ENCODE data around the gene PKD2.
"Not testable (repeated sequence)": the region's sequence is repeated elsewhere in the genome, so short reads cannot be mapped to it uniquely, and the experiment has no call there.

Gene PKD2

GRCh38 chr4:87981486-87981885, 25.9 kb upstream of the PKD2 start:
- Mint-ChIP-seq H3K9me3 (no peaks in the 10 kb centered on the region), H3K4me3 (no peak overlapping the region), H3K4me1 (no peaks in the 10 kb centered on the region), H3K36me3 (no peaks in the 10 kb centered on the region), H3K27ac (no peak overlapping the region), H3K27me3 (peaks cover 15% of the 10 kb centered on the region)

GRCh38 chr4:87982036-87982435, 25.4 kb upstream of the PKD2 start:
- Mint-ChIP-seq H3K9me3 (no peaks in the 10 kb centered on the region), H3K4me3 (no peak overlapping the region), H3K4me1 (no peaks in the 10 kb centered on the region), H3K27me3 (peaks cover 15% of the 10 kb centered on the region), H3K36me3 (no peaks in the 10 kb centered on the region), H3K27ac (no peak overlapping the region)

- Mint-ChIP-seq H3K4me1 (no peaks in the 10 kb centered on the region), H3K27ac (no peak overlapping the region), H3K4me3 (no peak overlapping the region), H3K9me3 (no peaks in the 10 kb centered on the region), H3K36me3 (no peaks in the 10 kb centered on the region), H3K27me3 (peaks cover 17% of the 10 kb centered on the region)
Observed at GRCh38 chr4:87982446-87983010, 24.9 kb upstream of the PKD2 start.

- Mint-ChIP-seq H3K36me3 (no peaks in the 10 kb centered on the region), H3K9me3 (no peaks in the 10 kb centered on the region), H3K27ac (no peak overlapping the region), H3K4me1 (no peaks in the 10 kb centered on the region), H3K4me3 (no peak overlapping the region), H3K27me3 (peaks cover 16% of the 10 kb centered on the region)
Observed at GRCh38 chr4:87983996-87984395, 23.4 kb upstream of the PKD2 start.

GRCh38 chr4:87985097-87985886, 22.1 kb upstream of the PKD2 start:
- no peaks in the 10 kb centered on the region for H3K9me3 Mint-ChIP-seq
- H3K4me1 Mint-ChIP-seq = no peaks in the 10 kb centered on the region
- H3K4me3 Mint-ChIP-seq = no peak overlapping the region
- H3K27ac Mint-ChIP-seq = no peak overlapping the region
- peaks cover 13% of the 10 kb centered on the region for H3K27me3 Mint-ChIP-seq
- no peaks in the 10 kb centered on the region for H3K36me3 Mint-ChIP-seq

- Mint-ChIP-seq H3K27me3 (peaks cover 14% of the 10 kb centered on the region), H3K27ac (no peak overlapping the region), H3K4me1 (no peaks in the 10 kb centered on the region), H3K36me3 (no peaks in the 10 kb centered on the region), H3K9me3 (no peaks in the 10 kb centered on the region), H3K4me3 (no peak overlapping the region)
Observed at GRCh38 chr4:87985887-87986200, 21.6 kb upstream of the PKD2 start.

GRCh38 chr4:87986508-87986907, 20.9 kb upstream of the PKD2 start:
- H3K9me3 Mint-ChIP-seq = no peaks in the 10 kb centered on the region
- peaks cover 14% of the 10 kb centered on the region for H3K27me3 Mint-ChIP-seq
- H3K4me1 Mint-ChIP-seq = no peaks in the 10 kb centered on the region
- no peak overlapping the region for H3K4me3 Mint-ChIP-seq
- H3K27ac Mint-ChIP-seq = no peak overlapping the region
- H3K36me3 Mint-ChIP-seq = no peaks in the 10 kb centered on the region

- Mint-ChIP-seq H3K4me3 (no peak overlapping the region), H3K27me3 (peaks cover 9% of the 10 kb centered on the region), H3K4me1 (no peaks in the 10 kb centered on the region), H3K9me3 (no peaks in the 10 kb centered on the region), H3K36me3 (no peaks in the 10 kb centered on the region), H3K27ac (no peak overlapping the region)
Observed at GRCh38 chr4:87989765-87990164, 17.7 kb upstream of the PKD2 start.

GRCh38 chr4:87995435-87995834, 12.0 kb upstream of the PKD2 start:
- Mint-ChIP-seq H3K9me3 (no peaks in the 10 kb centered on the region), H3K4me3 (no peak overlapping the region), H3K36me3 (no peaks in the 10 kb centered on the region), H3K27ac (no peak overlapping the region), H3K4me1 (no peaks in the 10 kb centered on the region), H3K27me3 (peaks cover 5% of the 10 kb centered on the region)

GRCh38 chr4:87999191-87999691, 8.2 kb upstream of the PKD2 start:
- H3K9me3 Mint-ChIP-seq, H3K4me1 Mint-ChIP-seq, H3K27ac Mint-ChIP-seq, H3K36me3 Mint-ChIP-seq, H3K4me3 Mint-ChIP-seq, H3K27me3 Mint-ChIP-seq: not testable (repeated sequence)

- Mint-ChIP-seq H3K9me3 (no peaks in the 10 kb centered on the region), H3K4me3 (no peak overlapping the region), H3K27ac (no peak overlapping the region), H3K27me3 (peaks cover 10% of the 10 kb centered on the region), H3K36me3 (no peaks in the 10 kb centered on the region), H3K4me1 (peaks cover 6% of the 10 kb centered on the region)
Observed at GRCh38 chr4:88001871-88002270, 5.6 kb upstream of the PKD2 start.

GRCh38 chr4:88002786-88003185, 4.6 kb upstream of the PKD2 start:
- no peaks in the 10 kb centered on the region for H3K36me3 Mint-ChIP-seq
- H3K27me3 Mint-ChIP-seq = peaks cover 11% of the 10 kb centered on the region
- H3K4me1 Mint-ChIP-seq = peaks cover 8% of the 10 kb centered on the region
- H3K27ac Mint-ChIP-seq = no peak overlapping the region
- H3K9me3 Mint-ChIP-seq = no peaks in the 10 kb centered on the region
- no peak overlapping the region for H3K4me3 Mint-ChIP-seq

- Mint-ChIP-seq H3K27ac (no peak overlapping the region), H3K4me1 (peaks cover 8% of the 10 kb centered on the region), H3K9me3 (no peaks in the 10 kb centered on the region), H3K36me3 (no peaks in the 10 kb centered on the region), H3K4me3 (no peak overlapping the region), H3K27me3 (peaks cover 11% of the 10 kb centered on the region)
Observed at GRCh38 chr4:88003261-88003660, 4.2 kb upstream of the PKD2 start.

- peaks cover 15% of the 10 kb centered on the region for H3K27me3 Mint-ChIP-seq
- H3K4me1 Mint-ChIP-seq = peaks cover 18% of the 10 kb centered on the region
- H3K9me3 Mint-ChIP-seq = no peaks in the 10 kb centered on the region
- H3K27ac Mint-ChIP-seq = no peak overlapping the region
- H3K4me3 Mint-ChIP-seq = no peak overlapping the region
- H3K36me3 Mint-ChIP-seq = no peaks in the 10 kb centered on the region
Observed at GRCh38 chr4:88005076-88005475, 2.4 kb upstream of the PKD2 start.

GRCh38 chr4:88005946-88006345, 1.5 kb upstream of the PKD2 start:
- Mint-ChIP-seq H3K4me3 (peak overlapping the region; percentile 86), H3K36me3 (no peaks in the 10 kb centered on the region), H3K4me1 (peaks cover 23% of the 10 kb centered on the region), H3K9me3 (no peaks in the 10 kb centered on the region), H3K27ac (no peak overlapping the region), H3K27me3 (peaks cover 10% of the 10 kb centered on the region)

GRCh38 chr4:88006956-88007303, 505 bp upstream of the PKD2 start:
- Mint-ChIP-seq H3K27ac (peak overlapping the region; percentile 60), H3K36me3 (no peaks in the 10 kb centered on the region), H3K27me3 (peaks cover 10% of the 10 kb centered on the region), H3K9me3 (no peaks in the 10 kb centered on the region), H3K4me3 (peak overlapping the region; percentile 86), H3K4me1 (peaks cover 23% of the 10 kb centered on the region)
